GM12878 (cell line): ENCODE results near the gene TMEM127. TPM values are rescaled to one million over a fixed set of nuclear protein-coding genes. Genes with fewer than 3 reads are reported as not detected.

Experiments used
- ATAC-seq: fragments of 200-7000 bp; cut with Tn5 transposase; 3 replicates; pipeline ENCODE4 v1.9.1; 2020; ENCODE audit warnings: mild to moderate bottlenecking, moderate library complexity
- BruUV-seq: library from RNA; stranded (reverse); fragments of 400-500 nt; replicated peaks from 2 replicates; lab custom pipeline; 2021; lab: Mats Ljungman, UMichigan
- CTCF ChIA-PET: fragments of 300-600 bp; sonication (Branson Sonifier 250); formaldehyde crosslinking; extraction: SDS; loops from one replicate; lab custom pipeline; 2021; ENCODE audit warnings: inconsistent platforms; lab: Yijun Ruan, JAX
- POLR2A ChIA-PET: fragments of 350-600 bp; formaldehyde crosslinking; extraction: SDS; loops from one replicate; lab custom pipeline; 2021; ENCODE audit warnings: inconsistent platforms; lab: Charles Lee
- RAD21 ChIA-PET: fragments of 300-600 bp; sonication (Branson Sonifier 250); formaldehyde crosslinking; loops from one replicate; lab custom pipeline; 2023; ENCODE audit warnings: antibody characterized with exemption; ENCODE audit not compliant: unreplicated experiment; lab: Charles Lee
- SMC1A ChIA-PET: fragments of 300-600 bp; sonication (Branson Sonifier 250); formaldehyde crosslinking; loops from one replicate; lab custom pipeline; 2023; ENCODE audit not compliant: unreplicated experiment, uncharacterized antibody; lab: Charles Lee
- DNase-seq: peaks from one replicate; pipeline ENCODE4 v3.0.0-alpha.2; 2011; ENCODE audit warnings: low read depth, low spot score
- FAIRE-seq: peaks from 3 replicates; lab custom pipeline; 2011; peaks lifted over from hg19 to GRCh38; lab: Jason Lieb, UNC
- H2AFZ ChIP-seq: 2 replicates; pipeline ENCODE4 v1.6.0; 2011; ENCODE audit warnings: low read depth, low read length, control low read depth; ENCODE audit not compliant: control insufficient read depth
- H3K27ac ChIP-seq: 2 replicates; pipeline ENCODE4 v1.5.1; 2011; ENCODE audit warnings: control low read depth; ENCODE audit not compliant: control insufficient read depth, insufficient read depth
- H3K27me3 ChIP-seq, 2 experiments: replicated peaks in 1 of 2; 2 replicates each; pipeline versions ENCODE4 v1.6.0 to v1.6.1; 2011; ENCODE audit warnings: low read length in 1 of 2; ENCODE audit not compliant: control insufficient read depth in 2 of 2, insufficient read depth in 2 of 2
- H3K36me3 ChIP-seq, 2 experiments: 2 replicates each; pipeline ENCODE4 v1.5.1; 2011; ENCODE audit warnings: low read length in 1 of 2; ENCODE audit not compliant: control insufficient read depth in 2 of 2, insufficient read depth in 2 of 2
- H3K4me1 ChIP-seq: 2 replicates; pipeline ENCODE4 v1.6.1; 2011; ENCODE audit warnings: mild to moderate bottlenecking, low read length, moderate library complexity, mixed read lengths; ENCODE audit not compliant: control insufficient read depth, insufficient read depth
- H3K4me2 ChIP-seq: 2 replicates; pipeline ENCODE4 v1.6.0; 2011; ENCODE audit warnings: control low read depth; ENCODE audit not compliant: control insufficient read depth, insufficient read depth
- H3K4me3 ChIP-seq: fragments of 200-600 bp; sonication (generic); 2 replicates; pipeline ENCODE4 v1.5.1; 2016
- H3K79me2 ChIP-seq: 2 replicates; pipeline ENCODE4 v1.6.0; 2011; ENCODE audit warnings: low read length; ENCODE audit not compliant: control insufficient read depth, insufficient read depth
- H3K9ac ChIP-seq: 2 replicates; pipeline ENCODE4 v1.8.0; 2011; ENCODE audit warnings: low read length, control low read depth, mixed read lengths; ENCODE audit not compliant: control insufficient read depth, insufficient read depth
- H3K9me3 ChIP-seq: replicated peaks from 3 replicates; pipeline ENCODE4 v1.5.1; 2011; ENCODE audit warnings: mild to moderate bottlenecking, low read length; ENCODE audit not compliant: control insufficient read depth, insufficient read depth
- H4K20me1 ChIP-seq: 2 replicates; pipeline ENCODE4 v1.6.0; 2011; ENCODE audit not compliant: control insufficient read depth, insufficient read depth
- CBFB ChIP-seq: IDR thresholded peaks from 2 replicates; pipeline ENCODE4 v1.6.1; 2016; ENCODE audit warnings: antibody characterized with exemption, low read depth
- KDM1A ChIP-seq: fragments of 200-600 bp; sonication (generic); IDR thresholded peaks from 2 replicates; pipeline ENCODE4 v1.6.1; 2016; ENCODE audit warnings: borderline replicate concordance
- MEF2B ChIP-seq: fragments of 450-650 bp; IDR thresholded peaks from 2 replicates; pipeline ENCODE4 v1.6.1; 2018; ENCODE audit warnings: mild to moderate bottlenecking, moderate library complexity; ENCODE audit not compliant: partially characterized antibody, poor library complexity, severe bottlenecking
- NFYA ChIP-seq: IDR thresholded peaks from 2 replicates; pipeline ENCODE4 v1.6.1; 2011; ENCODE audit warnings: low read depth, mild to moderate bottlenecking, low read length, improper control_type of control experiment, borderline replicate concordance
- PKNOX1 ChIP-seq: fragments of 450-650 bp; IDR thresholded peaks from 2 replicates; pipeline ENCODE4 v1.6.1; 2016; ENCODE audit warnings: mild to moderate bottlenecking
- SMARCA5 ChIP-seq: fragments of 450-650 bp; IDR thresholded peaks from 2 replicates; pipeline ENCODE4 v1.6.1; 2017; ENCODE audit warnings: mild to moderate bottlenecking
- YY1 ChIP-seq: IDR thresholded peaks from 2 replicates; pipeline ENCODE4 v1.6.1; 2011; ENCODE audit warnings: low read depth, mild to moderate bottlenecking, low read length
- ZBED1 ChIP-seq: IDR thresholded peaks from 2 replicates; pipeline ENCODE4 v1.6.1; 2016; ENCODE audit warnings: borderline replicate concordance
- WGBS: methylation state at CpG from one replicate; pipeline ENCODE4 v1.1.6; 2016; ENCODE audit warnings: low lambda C conversion rate; ENCODE audit not compliant: insufficient replicate concordance, insufficient coverage; ENCODE audit errors: missing lambda C conversion rate; 5-methylcytosine and 5-hydroxymethylcytosine counted together
- in situ Hi-C: fragments of 300-500 bp; cut with MboI; formaldehyde crosslinking; loops from 9 replicates; pipeline ENCODE4 v1.14.3; 2018; ENCODE audit warnings: mixed read lengths
- intact Hi-C: fragments of 100-400 bp; cut with micrococcal nuclease; formaldehyde crosslinking; loops from one replicate; pipeline ENCODE4 v1.14.2; 2022; ENCODE audit not compliant: unreplicated experiment
- polyA plus RNA-seq, 11 experiments: library from polyadenylated mRNA; depleted of rRNA in 4 of 11; unstranded in 6 of 11; stranded (reverse) in 5 of 11; fragments of >200 nt; fragmentation: Nextera tagmentation in 4 of 11; fragmentation: Illumina TruSeq in 1 of 11; extraction: Ambion mirVana in 4 of 11; extraction: Trizol in 1 of 11; gene quantifications; 1 replicate in 1 of 11; 2 replicates in 10 of 11; pipeline versions ENCODE4 v1.2.1 to v1.2.3, GENCODE V29; 2011 to 2016; ENCODE audit warnings: inconsistent platforms in 2 of 11, missing spikeins in 2 of 11, low read depth in 1 of 11
- total RNA-seq, 4 experiments: library from RNA; depleted of rRNA in 3 of 4; stranded (reverse); fragments of >200 nt in 3 of 4; fragmentation: Illumina TruSeq in 1 of 4; extraction: Trizol in 1 of 4; gene quantifications; 2 replicates each; pipeline versions ENCODE4 v1.2.1 to v1.2.3, GENCODE V29; 2013 to 2021

Gene TMEM127
- total and polyA plus RNA-seq, 10 of the 15 experiments (the other 5 are each of a cell fraction or from before 2014, with no cell fraction given): 2.6 to 27.2 (median 17.7) TPM

DNA sequence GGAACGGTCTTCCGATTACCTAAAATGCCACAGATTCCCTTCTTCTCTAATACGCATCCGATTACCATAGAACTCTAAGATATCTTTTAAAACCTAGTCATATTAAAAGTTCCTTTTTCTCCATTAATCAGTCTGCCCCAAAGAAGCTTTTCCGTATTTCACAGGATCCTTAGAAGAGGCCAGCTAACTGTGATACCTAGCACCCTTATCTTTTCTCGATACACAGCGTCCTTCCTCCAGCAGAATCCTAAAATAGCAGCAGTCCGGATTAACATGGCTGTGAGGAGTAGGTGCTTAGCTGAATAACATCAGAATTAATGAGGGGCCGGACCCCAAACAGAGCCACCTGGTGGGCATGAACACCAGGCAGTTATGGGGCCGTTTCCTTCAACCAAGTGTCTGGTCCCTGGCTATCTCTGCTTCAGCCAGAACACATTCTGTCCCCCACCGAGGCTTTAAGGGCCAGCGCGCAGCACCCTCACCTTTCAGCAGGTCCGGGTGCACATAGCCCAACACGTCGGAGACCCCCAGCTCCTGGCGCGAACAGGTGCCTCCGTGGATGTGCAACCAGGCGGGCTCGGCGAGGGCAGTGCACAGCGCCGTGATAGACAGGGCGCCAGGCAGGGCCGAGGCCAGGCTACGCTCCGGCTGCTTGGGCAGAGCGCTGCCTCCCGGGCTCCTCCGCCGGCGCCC, 995 bp downstream of the TMEM127 start (continued):
- TF ChIP-seq PKNOX1 (peak; percentile 58; the same call in 1 of the 2 replicates), YY1 (peak; percentile 76), MEF2B (peak; percentile 27), SMARCA5 (peak; percentile 16; the same call in 1 of the 2 replicates)
- TF ChIP-seq, all 136 proteins: peak for 13

DNA sequence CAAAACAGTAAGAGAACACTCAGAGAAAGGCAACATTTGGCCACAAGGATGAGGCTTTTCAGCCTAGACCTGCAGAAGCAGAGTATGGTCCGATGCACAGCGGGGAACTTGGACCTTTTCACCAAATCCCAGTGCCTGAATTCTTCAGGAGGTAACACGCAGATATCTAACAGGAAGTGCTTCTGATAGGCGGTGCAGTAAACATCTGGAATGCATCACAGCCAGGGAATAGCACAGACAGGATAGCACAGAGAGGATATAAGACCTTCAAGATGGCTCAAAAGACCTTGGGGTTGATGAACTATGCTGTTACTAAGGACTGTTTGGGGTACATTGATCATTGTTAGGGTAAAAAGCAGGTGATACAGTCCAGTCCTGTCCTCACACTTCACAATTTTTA, 1.7 kb downstream of the TMEM127 start:
- intact Hi-C loops (loop anchor here (1.0 to 5.0 kb wide), 3 partner anchors 37 to 125 kb away; partner anchors contain the start of gene ASTL), in situ Hi-C loops (loop anchor here (5.0 to 25.0 kb wide), 2 partner anchors 122 to 252 kb away; no protein-coding TSS in a partner anchor)
- Histone ChIP-seq H2AFZ (no peak overlapping the region), H3K36me3 (peaks cover 2 to 27% of the 10 kb centered on the region in 2 experiments), H3K4me1 (peaks cover 33% of the 10 kb centered on the region), H3K4me2 (peak overlapping the region; percentile 86), H3K27me3 (no peaks in the 10 kb centered on the region), H4K20me1 (no peaks in the 10 kb centered on the region), H3K27ac (no peak overlapping the region), H3K9me3 (no peaks in the 10 kb centered on the region), H3K79me2 (peaks cover 67% of the 10 kb centered on the region), H3K9ac (peak overlapping the region; percentile 83; the same call in 1 of the 2 replicates), H3K4me3 (peak overlapping the region; percentile 89)
- no TSS peak for BruUV-seq
- no peak for ATAC-seq
- 90% methylated on average over 4 of the region's 4 CpGs for WGBS
- DNase-seq: no peak
- ChIA-PET POLR2A (interaction anchor here (0.5 to 1.9 kb wide), 8 partner anchors 18 to 162 kb away, joined by 3 to 9 read pairs (median 4); partner anchors contain the start of gene STARD7), SMC1A (interaction anchor here (0.7 to 5.5 kb wide), 16 partner anchors 8 to 271 kb away, joined by 3 to 48 read pairs (median 4); no protein-coding TSS in a partner anchor), RAD21 (interaction anchor here (0.8 to 2.0 kb wide), 14 partner anchors 30 to 271 kb away, joined by 3 to 13 read pairs (median 5); partner anchors contain the start of genes ASTL and STARD7), CTCF (interaction anchor here (0.7 to 7.5 kb wide), 20 partner anchors 8 to 272 kb away, joined by 3 to 90 read pairs (median 4); partner anchors contain the start of genes ADRA2B and STARD7)
- no peak for FAIRE-seq
- TF ChIP-seq ZBED1 (no peak), NFYA (no peak), KDM1A (no peak), CBFB (no peak)
